ENCODE data around the gene BICDL2. TPM values are rescaled to one million over a fixed set of nuclear protein-coding genes. Genes with fewer than 3 reads are reported as not detected.
"Not testable (repeated sequence)": the region's sequence is repeated elsewhere in the genome, so short reads cannot be mapped to it uniquely, and the experiment has no call there.

BICDL2 gene
- total and polyA plus RNA-seq, 2 donors (not counting 3 experiments of a cell fraction or from before 2014, with no cell fraction given) = not detected

GRCh38 chr16:3083408-3083807 lies 46.7 kb upstream of the BICDL2 start:
- BruUV-seq (replicated peaks); H3K9ac ChIP-seq (replicated peaks; ENCODE audit: extremely low read depth, insufficient read depth, low read length); dilution Hi-C loops (cut with MboI; ENCODE audit: extremely low pct_ligation_motif_present, low sequenced_read_pairs); FAIRE-seq; intact Hi-C loops (cut with micrococcal nuclease); POLR2A ChIA-PET; H3K36me3 ChIP-seq (ENCODE audit: control insufficient read depth in 2 of 2, extremely low read depth in 1 of 2, insufficient read depth in 2 of 2, low read length in 2 of 2); H3K9me1 ChIP-seq (replicated peaks; ENCODE audit: control insufficient read depth, extremely low read depth, insufficient read depth, low read length); H3K27ac ChIP-seq (ENCODE audit: insufficient read depth, low read depth, low read length); H3K27me3 ChIP-seq (ENCODE audit: control insufficient read depth in 2 of 2, insufficient read depth in 2 of 2, low read length in 2 of 2); H4K20me1 ChIP-seq (replicated peaks; ENCODE audit: control insufficient read depth, extremely low read depth, insufficient read depth, low read length); DNase-seq (ENCODE audit: low read depth, low spot score); H3K4me3 ChIP-seq (replicated peaks in 1 of 3; ENCODE audit: insufficient read depth in 1 of 3, low read depth in 1 of 3, low read length in 3 of 3); H3K9me3 ChIP-seq (replicated peaks; ENCODE audit: control insufficient read depth, insufficient read depth, low read length); H2AFZ ChIP-seq (ENCODE audit: low read depth, low read length); H3K79me2 ChIP-seq (ENCODE audit: control insufficient read depth, insufficient read depth, low read length); H3K4me2 ChIP-seq (ENCODE audit: insufficient read depth, low read length): not testable (repeated sequence)
- CTCF ChIA-PET = interaction anchor here (1.1 kb wide), 1 partner anchor 24 kb away, joined by 3 read pairs; no protein-coding TSS in a partner anchor
- H3K4me1 ChIP-seq (ENCODE audit: control insufficient read depth, extremely low read depth, insufficient read depth, low read length) = peaks cover 22% of the 10 kb centered on the region

- not testable (repeated sequence) for H3K9me3 ChIP-seq (replicated peaks; ENCODE audit: control insufficient read depth, insufficient read depth, low read length)
Observed at GRCh38 chr16:3081957-3082356, 45.2 kb upstream of the BICDL2 start.

GRCh38 chr16:3080024-3080423 lies 43.3 kb upstream of the BICDL2 start:
- CTCF ChIA-PET = interaction anchor here (1.2 to 1.6 kb wide), 3 partner anchors 21 to 50 kb away, joined by 4 to 9 read pairs (median 6); no protein-coding TSS in a partner anchor
- DNase-seq (ENCODE audit: low read depth, low spot score) = no peak
- Histone ChIP-seq H3K27me3 (ENCODE audit: control insufficient read depth in 2 of 2, insufficient read depth in 2 of 2, low read length in 2 of 2) (no peaks in the 10 kb centered on the region), H3K9me1 (replicated peaks; ENCODE audit: control insufficient read depth, extremely low read depth, insufficient read depth, low read length) (no peaks in the 10 kb centered on the region), H3K27ac (ENCODE audit: insufficient read depth, low read depth, low read length) (no peak overlapping the region), H3K9me3 (replicated peaks; ENCODE audit: control insufficient read depth, insufficient read depth, low read length) (no peaks in the 10 kb centered on the region), H3K4me1 (ENCODE audit: control insufficient read depth, extremely low read depth, insufficient read depth, low read length) (no peaks in the 10 kb centered on the region), H3K4me2 (ENCODE audit: insufficient read depth, low read length) (no peak overlapping the region), H3K79me2 (ENCODE audit: control insufficient read depth, insufficient read depth, low read length) (no peaks in the 10 kb centered on the region), H3K36me3 (ENCODE audit: control insufficient read depth in 2 of 2, extremely low read depth in 1 of 2, insufficient read depth in 2 of 2, low read length in 2 of 2) (no peaks in the 10 kb centered on the region), H2AFZ (ENCODE audit: low read depth, low read length) (no peak overlapping the region), H4K20me1 (replicated peaks; ENCODE audit: control insufficient read depth, extremely low read depth, insufficient read depth, low read length) (no peaks in the 10 kb centered on the region), H3K4me3 (replicated peaks in 1 of 3; ENCODE audit: insufficient read depth in 1 of 3, low read depth in 1 of 3, low read length in 3 of 3) (no peak overlapping the region), H3K9ac (replicated peaks; ENCODE audit: extremely low read depth, insufficient read depth, low read length) (no peak overlapping the region)
- intact Hi-C loops (cut with micrococcal nuclease) (no loop called here), dilution Hi-C loops (cut with MboI; ENCODE audit: extremely low pct_ligation_motif_present, low sequenced_read_pairs) (no loop called here)
- TF ChIP-seq EZH2 (IDR thresholded peaks at IDR 0.05; ENCODE audit: borderline replicate concordance, low read depth, low read length, severe bottlenecking) (no peak), GATA2 (IDR thresholded peaks at IDR 0.05; ENCODE audit: insufficient read depth, insufficient read length, low read depth, low read length) (no peak), CTCF (IDR thresholded peaks at IDR 0.05; ENCODE audit: extremely low read depth in 1 of 2, insufficient read depth in 1 of 2, low read depth in 1 of 2, low read length in 2 of 2) (no peak), MAX (IDR thresholded peaks at IDR 0.05; ENCODE audit: insufficient read depth, insufficient read length) (no peak), MYC (IDR thresholded peaks at IDR 0.05; ENCODE audit: low read depth, low read length) (no peak), JUN (IDR thresholded peaks at IDR 0.05; ENCODE audit: borderline replicate concordance, insufficient read depth, insufficient read length, low read depth) (no peak), POLR2A (IDR thresholded peaks at IDR 0.05; ENCODE audit: low read depth, low read length) (no peak), POLR2AphosphoS5 (IDR thresholded peaks at IDR 0.05; ENCODE audit: insufficient read depth, low read depth, low read length) (no peak), FOS (IDR thresholded peaks at IDR 0.05; ENCODE audit: borderline replicate concordance, insufficient read depth, low read length) (no peak)
- FAIRE-seq = no peak
- POLR2A ChIA-PET = no interaction called here
- BruUV-seq (replicated peaks) = no TSS peak

More at GRCh38 chr16:3081957-3082356, 45.2 kb upstream of the BICDL2 start:
- POLR2A ChIA-PET; H3K4me2 ChIP-seq (ENCODE audit: insufficient read depth, low read length); H4K20me1 ChIP-seq (replicated peaks; ENCODE audit: control insufficient read depth, extremely low read depth, insufficient read depth, low read length); DNase-seq (ENCODE audit: low read depth, low spot score); H3K36me3 ChIP-seq (ENCODE audit: control insufficient read depth in 2 of 2, extremely low read depth in 1 of 2, insufficient read depth in 2 of 2, low read length in 2 of 2); dilution Hi-C loops (cut with MboI; ENCODE audit: extremely low pct_ligation_motif_present, low sequenced_read_pairs); H3K27ac ChIP-seq (ENCODE audit: insufficient read depth, low read depth, low read length); H3K4me1 ChIP-seq (ENCODE audit: control insufficient read depth, extremely low read depth, insufficient read depth, low read length); H3K4me3 ChIP-seq (replicated peaks in 1 of 3; ENCODE audit: insufficient read depth in 1 of 3, low read depth in 1 of 3, low read length in 3 of 3); FAIRE-seq; H3K9ac ChIP-seq (replicated peaks; ENCODE audit: extremely low read depth, insufficient read depth, low read length); H3K79me2 ChIP-seq (ENCODE audit: control insufficient read depth, insufficient read depth, low read length); H3K27me3 ChIP-seq (ENCODE audit: control insufficient read depth in 2 of 2, insufficient read depth in 2 of 2, low read length in 2 of 2); BruUV-seq (replicated peaks); H3K9me1 ChIP-seq (replicated peaks; ENCODE audit: control insufficient read depth, extremely low read depth, insufficient read depth, low read length); CTCF ChIA-PET; intact Hi-C loops (cut with micrococcal nuclease); H2AFZ ChIP-seq (ENCODE audit: low read depth, low read length): not testable (repeated sequence)
